ENCODE measurements around the gene CENPF. TPM values are rescaled to one million over a fixed set of nuclear protein-coding genes. Genes with fewer than 3 reads are reported as not detected.
A peak's percentile ranks its signal among the peaks of the same experiment; 100 is the strongest.

Gene CENPF
- total and polyA plus RNA-seq, 9 of the 15 experiments (the other 6 are each of a cell fraction or from before 2014, with no cell fraction given): 50.6 to 180 (median 98.3) TPM

DNA sequence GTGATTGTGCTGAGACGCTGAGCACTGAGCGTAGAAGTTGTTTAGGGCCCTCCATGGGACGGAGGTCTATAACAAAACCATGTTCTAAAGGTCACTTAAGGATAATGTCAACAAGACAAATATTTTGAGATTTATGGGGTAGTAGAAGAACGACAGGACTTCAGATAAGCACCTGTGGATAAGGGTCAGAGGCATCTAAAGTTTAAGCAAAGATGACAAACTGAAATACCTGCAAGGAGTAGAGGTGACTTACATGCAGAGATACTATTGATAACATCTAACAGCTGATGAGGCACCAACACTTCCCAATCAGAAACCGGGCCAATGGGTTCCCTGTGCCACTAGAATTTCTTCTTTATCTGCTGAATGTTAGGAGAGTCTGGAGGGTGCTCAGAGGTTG is 83.5 kb downstream of the CENPF start:
- Histone ChIP-seq H3K9me1 (ENCODE audit: control insufficient read depth, insufficient read depth, low read length) (no peaks in the 10 kb centered on the region), H3K4me3 (no peak overlapping the region), H2AFZ (ENCODE audit: low read depth, low read length) (no peak overlapping the region), H3K4me1 (replicated peaks in 1 of 2; ENCODE audit: control insufficient read depth in 2 of 2, insufficient read depth in 2 of 2, low read length in 2 of 2) (no peaks in the 10 kb centered on the region), H3K36me3 (ENCODE audit: control insufficient read depth, insufficient read depth, low read length) (no peaks in the 10 kb centered on the region), H3K79me2 (ENCODE audit: control insufficient read depth, insufficient read depth, low read length) (no peaks in the 10 kb centered on the region), H3K27ac (ENCODE audit: extremely low read depth, low read depth, low read length) (no peak overlapping the region), H3K9me3 (replicated peaks; ENCODE audit: control insufficient read depth, insufficient read depth, low read depth, low read length) (no peaks in the 10 kb centered on the region), H3K4me2 (ENCODE audit: insufficient read depth, low read length) (no peak overlapping the region), H3K9ac (ENCODE audit: insufficient read depth in 1 of 2, low read depth in 2 of 2, low read length in 2 of 2) (no peak overlapping the region), H4K20me1 (replicated peaks; ENCODE audit: control insufficient read depth, insufficient read depth, low read length) (no peaks in the 10 kb centered on the region), H3K27me3 (ENCODE audit: control insufficient read depth in 2 of 2, insufficient read depth in 2 of 2, low read length in 2 of 2) (no peaks in the 10 kb centered on the region; a peak in 1 of 5 replicates)
- intact Hi-C loops (cut with micrococcal nuclease): no loop called here
- DNase-seq (ENCODE audit: extremely low read depth in 1 of 4, low spot score in 3 of 4) (no peak), ATAC-seq (no peak), FAIRE-seq (no peak)
- in situ Hi-C loops (cut with MboI): no loop called here
- no TSS peak for BruUV-seq (replicated peaks)
- ChIA-PET POLR2A (interaction anchor here (0.9 kb wide), 1 partner anchor 155 kb away, joined by 3 read pairs; no protein-coding TSS in a partner anchor), CTCF (ENCODE audit: low intra/inter-chr PET ratio) (no interaction called here)
- TF ChIP-seq MEIS2 (IDR thresholded peaks at IDR 0.05; ENCODE audit: partially characterized antibody) (peak; percentile 51), ELF4 (CRISPR knock-in tag; IDR thresholded peaks at IDR 0.05) (no peak), STAT5A (IDR thresholded peaks at IDR 0.05; ENCODE audit: borderline replicate concordance, low read length) (no peak), ZNF165 (CRISPR knock-in tag; IDR thresholded peaks at IDR 0.05; ENCODE audit: borderline replicate concordance) (no peak), CHD1 (IDR thresholded peaks at IDR 0.05; ENCODE audit: low read length) (no peak), ZNF232 (CRISPR knock-in tag; IDR thresholded peaks at IDR 0.05) (no peak), HIVEP1 (CRISPR knock-in tag; IDR thresholded peaks at IDR 0.05) (no peak)
- TF ChIP-seq, protein P1, sequence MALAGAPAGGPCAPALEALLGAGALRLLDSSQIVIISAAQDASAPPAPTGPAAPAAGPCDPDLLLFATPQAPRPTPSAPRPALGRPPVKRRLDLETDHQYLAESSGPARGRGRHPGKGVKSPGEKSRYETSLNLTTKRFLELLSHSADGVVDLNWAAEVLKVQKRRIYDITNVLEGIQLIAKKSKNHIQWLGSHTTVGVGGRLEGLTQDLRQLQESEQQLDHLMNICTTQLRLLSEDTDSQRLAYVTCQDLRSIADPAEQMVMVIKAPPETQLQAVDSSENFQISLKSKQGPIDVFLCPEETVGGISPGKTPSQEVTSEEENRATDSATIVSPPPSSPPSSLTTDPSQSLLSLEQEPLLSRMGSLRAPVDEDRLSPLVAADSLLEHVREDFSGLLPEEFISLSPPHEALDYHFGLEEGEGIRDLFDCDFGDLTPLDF (CRISPR knock-in tag; IDR thresholded peaks at IDR 0.05): no peak
- TF ChIP-seq, protein P2, sequence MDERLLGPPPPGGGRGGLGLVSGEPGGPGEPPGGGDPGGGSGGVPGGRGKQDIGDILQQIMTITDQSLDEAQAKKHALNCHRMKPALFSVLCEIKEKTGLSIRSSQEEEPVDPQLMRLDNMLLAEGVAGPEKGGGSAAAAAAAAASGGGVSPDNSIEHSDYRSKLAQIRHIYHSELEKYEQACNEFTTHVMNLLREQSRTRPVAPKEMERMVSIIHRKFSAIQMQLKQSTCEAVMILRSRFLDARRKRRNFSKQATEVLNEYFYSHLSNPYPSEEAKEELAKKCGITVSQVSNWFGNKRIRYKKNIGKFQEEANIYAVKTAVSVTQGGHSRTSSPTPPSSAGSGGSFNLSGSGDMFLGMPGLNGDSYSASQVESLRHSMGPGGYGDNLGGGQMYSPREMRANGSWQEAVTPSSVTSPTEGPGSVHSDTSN (CRISPR knock-in tag; IDR thresholded peaks at IDR 0.05; ENCODE audit: low read depth): no peak
- TF ChIP-seq, protein P2 (tag; conservative IDR thresholded peaks at IDR 0.05; ENCODE audit: low read depth): peak; percentile 74
- 0% methylated on average over 5 of the region's 5 CpGs for WGBS (ENCODE audit: insufficient coverage, low coverage, missing lambda C conversion rate)
